ENCODE measurements around the gene DIP2A.
A peak's percentile ranks its signal among the peaks of the same experiment; 100 is the strongest.
"Not testable (repeated sequence)": the region's sequence is repeated elsewhere in the genome, so short reads cannot be mapped to it uniquely, and the experiment has no call there.

Gene DIP2A

DNA sequence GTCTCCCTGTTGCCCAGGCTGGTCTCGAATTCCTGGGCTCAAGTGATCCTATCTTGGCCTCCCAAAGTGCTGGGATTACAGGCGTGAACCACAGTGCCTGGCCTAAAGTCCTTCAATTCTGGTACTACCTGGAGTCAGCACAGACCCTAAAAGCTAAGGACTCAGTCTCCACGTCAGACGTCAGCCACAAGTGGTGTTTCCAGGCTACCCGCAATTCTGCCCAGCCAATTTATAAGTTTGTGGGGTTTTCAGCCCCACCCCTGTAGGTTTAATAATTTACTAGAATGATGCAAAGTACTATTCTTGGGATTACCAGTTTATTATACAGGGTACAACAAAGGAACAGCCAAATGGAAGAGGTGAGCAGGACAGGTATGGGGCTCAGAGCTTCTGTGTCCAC is 10.6 kb upstream of the DIP2A start:
- no peak for DNase-seq (ENCODE audit: low read depth)

DNA sequence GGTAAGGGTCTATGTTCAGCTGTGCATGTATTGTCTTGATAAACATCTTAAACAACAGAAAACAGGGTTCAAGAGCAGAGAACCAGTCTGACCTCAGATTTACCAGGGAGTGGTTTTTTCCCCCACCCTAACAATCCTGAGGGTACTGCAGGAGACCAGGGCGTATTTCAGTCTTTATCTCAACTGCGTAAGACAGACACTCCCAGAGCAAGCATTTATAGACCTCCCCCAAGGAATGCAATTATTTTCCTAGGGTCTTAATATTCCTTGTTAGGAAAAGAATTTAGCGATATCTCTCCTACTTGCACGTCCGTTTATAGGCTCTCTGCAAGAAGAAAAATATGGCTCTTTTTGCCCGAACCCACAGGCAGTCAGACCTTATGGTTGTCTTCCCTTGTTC is 9.8 kb upstream of the DIP2A start:
- DNase-seq (ENCODE audit: low read depth) = not testable (repeated sequence)

DNA sequence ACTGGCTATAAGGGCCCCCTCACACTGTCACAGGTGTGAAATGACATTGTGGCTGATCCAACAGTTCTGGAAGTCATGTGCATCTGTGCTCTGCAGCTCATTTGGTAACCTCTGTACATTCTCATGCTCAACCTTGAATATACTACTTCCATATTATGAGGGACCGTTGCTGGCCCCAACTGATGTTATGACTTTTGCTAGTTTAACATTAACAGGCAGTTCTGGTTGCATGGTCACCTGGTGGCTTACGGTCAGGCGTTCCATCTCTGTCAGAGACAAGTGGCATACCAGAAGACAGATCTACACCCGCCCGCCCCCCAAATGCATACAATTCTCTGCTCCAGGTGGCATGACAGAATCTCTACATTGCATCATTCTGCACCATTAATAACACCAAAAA is 6.0 kb upstream of the DIP2A start:
- no peak for DNase-seq (ENCODE audit: low read depth)

DNA sequence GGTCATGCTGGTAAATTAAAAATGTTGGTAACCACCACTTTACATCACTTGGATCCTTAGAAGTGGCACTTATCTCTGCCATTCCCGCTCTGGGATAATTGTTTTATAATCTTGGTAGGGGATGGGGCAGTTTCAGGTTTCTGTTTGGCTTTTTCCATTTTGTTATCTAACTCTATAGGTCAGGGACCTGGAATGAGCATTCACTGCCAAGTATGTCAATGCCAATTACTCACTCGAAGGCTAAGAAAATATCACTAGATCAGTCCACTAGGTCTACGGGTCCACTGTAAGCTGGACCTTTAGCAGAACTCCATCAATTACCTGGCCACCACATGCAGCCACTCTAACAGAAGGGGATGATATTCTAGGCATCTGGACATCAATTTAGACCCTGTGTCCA is 4.5 kb upstream of the DIP2A start:
- DNase-seq (ENCODE audit: low read depth) = no peak

DNA sequence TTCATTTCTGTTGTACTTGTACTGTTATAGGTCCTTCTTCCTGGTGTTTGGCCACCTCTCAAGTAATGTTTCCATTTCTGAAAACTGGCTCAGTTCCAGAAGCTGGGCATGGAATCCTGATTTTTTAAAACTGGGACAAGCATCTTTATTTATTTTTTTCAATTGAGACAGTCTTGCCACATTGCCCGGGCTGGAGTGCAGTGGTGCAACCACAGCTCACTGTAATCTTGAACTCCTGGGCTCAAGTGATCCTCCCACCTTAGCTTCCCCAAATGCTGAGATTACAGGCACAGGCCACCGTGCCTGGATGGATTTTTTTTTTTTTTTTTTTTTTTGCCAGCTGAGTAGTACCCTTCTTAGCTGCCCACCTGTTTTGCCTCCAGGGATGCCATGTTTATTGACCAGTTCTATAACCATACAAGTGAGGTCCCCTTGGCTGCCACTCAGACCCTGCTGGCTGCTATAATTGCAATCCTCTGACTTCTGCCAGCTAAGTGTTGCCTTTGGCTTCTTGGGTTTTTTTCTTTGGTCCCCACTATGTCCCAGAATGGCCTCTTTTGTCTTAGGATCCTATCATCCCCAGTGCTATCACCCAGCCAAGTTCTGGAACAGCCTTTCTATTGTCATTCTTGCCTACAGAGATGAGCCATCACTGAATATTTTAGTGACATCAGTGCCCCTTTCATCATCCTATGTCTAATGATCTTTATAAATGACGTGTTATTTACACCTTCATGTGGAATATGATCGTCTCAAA is 3.9 kb upstream of the DIP2A start:
- DNase-seq (ENCODE audit: low read depth) = no peak

DNA sequence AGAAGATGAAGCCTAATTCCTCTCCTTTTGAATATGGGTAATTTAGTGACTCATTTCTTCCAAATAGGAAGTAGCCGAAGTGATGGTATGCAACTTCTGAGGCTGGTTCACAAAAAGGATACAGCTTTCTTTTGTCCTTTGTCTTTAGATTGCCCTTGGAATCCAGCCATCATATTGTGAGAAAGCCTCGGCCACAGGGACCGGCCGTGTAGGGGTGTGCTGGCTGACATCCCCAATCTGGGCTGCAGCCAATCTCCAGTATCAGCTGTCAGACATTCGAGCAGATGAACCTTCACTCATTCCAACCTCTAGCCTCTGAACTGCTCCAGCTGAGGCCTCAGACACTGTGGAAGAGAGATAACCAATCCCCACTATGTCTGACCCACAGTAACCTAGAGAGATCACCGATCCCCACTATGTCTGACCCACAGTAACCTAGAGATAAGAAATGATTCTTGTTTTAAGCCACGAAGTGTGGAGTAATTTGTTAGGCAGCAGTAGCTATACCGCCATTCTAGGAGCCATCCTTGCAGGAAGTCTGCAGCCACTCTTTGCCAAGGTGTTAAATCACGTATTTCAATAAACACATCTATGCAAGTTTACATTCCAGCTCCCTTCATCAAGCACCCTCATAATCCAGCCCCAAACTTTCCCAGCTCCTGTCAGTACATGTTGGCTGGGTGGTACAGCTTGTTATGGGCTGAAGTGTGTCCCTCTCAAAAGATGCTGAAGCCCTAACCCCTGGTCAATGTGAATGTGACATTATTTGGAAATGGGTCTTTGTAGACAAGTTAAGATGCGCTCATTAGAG is 2.9 kb upstream of the DIP2A start:
- no peak for DNase-seq (ENCODE audit: low read depth)

DNA sequence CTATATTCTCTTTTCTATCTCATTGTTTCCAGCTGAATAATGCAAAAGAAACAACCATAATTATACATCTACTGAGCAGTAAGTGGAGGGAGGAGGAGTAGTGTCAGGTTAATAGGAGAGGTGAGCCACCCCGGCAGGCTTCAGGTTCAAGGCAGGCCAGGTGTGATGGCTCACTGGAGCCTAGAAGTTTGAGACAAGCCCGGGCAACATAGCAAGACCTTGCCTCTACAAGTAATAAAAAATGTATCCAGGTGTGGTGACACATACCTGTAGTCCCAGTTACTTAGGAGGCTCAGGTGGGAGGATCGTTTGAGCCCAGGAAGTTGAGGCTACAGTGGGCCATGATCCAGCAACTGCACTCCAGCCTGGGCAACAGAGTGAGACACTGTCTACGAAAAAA is 1.9 kb upstream of the DIP2A start:
- DNase-seq (ENCODE audit: low read depth) = no peak

DNA sequence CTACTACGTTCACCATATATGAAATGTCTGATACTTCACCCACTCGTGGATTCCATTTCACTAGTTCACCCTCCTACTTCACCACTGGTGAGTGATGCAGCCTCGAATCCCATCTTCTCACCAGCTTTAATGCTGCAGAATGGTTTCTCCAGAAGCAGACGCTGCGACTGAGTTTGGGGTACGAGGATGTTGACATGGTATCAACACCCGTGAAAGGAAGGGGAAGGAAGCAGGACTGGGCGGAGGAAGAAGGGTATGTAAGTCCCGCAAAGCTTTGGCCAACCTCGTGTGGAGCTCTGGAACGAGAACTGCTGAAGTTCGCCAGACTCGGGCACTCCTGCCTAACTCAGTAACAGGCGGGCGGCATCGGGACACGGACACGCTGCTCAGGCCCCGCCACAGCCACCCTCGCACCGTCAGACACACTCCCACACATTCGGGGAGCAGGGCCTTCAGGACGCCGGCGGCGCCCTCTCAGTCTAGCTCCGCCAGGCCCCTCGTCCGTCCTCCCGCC is 833 bp upstream of the DIP2A start:
- DNase-seq (ENCODE audit: low read depth) = no peak

DNA sequence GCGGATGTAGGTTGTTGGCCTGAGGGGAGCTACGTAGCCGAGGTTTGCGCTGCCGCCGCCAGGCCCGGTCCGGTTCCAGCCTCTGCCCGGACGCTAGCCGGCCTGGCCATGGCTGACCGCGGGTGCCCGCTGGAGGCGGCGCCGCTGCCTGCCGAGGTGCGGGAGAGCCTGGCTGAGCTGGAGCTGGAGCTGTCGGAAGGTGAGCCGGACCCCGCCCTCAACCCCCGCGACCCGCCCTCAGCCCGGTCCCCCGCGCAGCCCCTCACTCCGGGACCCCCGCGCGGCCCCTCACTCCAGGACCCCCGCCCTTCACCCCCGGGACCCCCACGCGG is 299 bp downstream of the DIP2A start:
- no peak for DNase-seq (ENCODE audit: low read depth)

DNA sequence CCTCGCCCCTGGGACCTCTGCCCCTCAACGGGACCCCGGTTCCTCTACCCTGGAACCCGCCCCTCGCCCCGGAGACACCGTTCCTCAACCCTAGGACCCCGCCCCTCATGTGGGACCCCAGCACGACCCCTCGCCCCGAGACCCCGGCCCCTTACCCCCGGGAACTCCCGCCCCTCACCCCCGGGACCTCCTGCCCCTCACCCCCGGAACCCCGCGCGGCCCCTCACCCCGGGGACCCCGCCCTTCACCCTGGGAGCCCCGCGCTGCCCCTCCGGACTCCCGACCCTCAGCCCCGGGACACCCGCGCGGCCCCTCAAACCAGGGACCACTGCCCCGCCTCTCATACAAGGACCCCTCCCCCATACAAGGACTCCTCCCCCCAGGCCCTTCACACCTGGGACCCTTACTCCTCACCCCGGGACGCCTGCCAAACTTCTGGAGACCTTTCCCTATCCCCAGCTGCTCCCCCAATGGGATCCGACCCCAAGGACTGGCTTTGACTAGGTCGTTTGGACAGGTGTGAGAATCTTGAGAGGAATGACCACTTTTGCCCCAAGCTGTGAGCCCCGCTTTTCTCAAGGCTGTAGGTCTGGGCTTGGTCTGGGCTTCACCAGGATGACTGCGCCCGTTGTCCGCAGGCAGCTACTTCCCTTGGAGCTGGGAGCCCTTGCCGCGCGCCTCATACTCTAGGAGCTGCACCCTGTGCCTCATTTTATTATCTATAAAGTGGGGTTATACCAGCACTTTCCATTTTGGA is 843 bp downstream of the DIP2A start:
- DNase-seq (ENCODE audit: low read depth) = peak; percentile 4

DNA sequence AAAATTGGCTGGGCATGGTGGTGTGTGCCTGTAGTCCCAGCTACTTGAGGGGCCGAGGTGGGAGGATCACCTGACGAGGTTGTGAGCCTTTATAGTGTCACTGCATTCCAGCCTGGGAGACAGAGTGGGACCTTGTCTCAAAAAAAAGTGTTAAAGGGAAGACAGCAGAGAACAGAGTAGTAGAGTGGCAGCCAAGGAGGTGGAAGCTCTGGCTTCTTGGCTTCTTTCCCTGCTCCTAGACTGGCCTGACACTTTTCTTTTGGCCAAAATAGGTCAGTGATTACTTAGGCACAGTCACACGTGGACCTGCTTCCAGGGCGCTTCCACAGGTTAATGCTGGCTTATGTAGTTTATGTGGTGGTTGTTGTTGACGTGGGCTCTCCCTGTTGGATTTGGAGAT is 3.2 kb downstream of the DIP2A start:
- DNase-seq (ENCODE audit: low read depth) = no peak

DNA sequence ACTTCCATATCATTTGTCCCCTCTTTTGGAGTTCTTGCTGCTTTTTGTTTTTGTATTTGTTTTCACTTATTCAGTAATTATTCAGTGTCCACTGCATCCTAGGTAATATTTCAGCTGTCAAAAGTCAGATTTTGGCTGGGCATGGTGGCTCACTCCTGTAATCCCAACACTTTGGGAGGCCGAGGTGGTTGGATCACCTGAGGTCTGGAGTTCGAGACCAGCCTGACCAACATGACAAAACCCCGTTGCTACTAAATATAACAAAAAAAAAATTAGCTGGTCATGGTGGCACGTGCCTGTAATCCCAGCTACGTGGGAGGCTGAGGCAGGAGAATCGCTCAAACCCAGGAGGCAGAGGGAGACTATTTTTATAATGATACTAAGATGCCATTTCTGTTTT is 6.5 kb downstream of the DIP2A start:
- not testable (repeated sequence) for DNase-seq (ENCODE audit: low read depth)

DNA sequence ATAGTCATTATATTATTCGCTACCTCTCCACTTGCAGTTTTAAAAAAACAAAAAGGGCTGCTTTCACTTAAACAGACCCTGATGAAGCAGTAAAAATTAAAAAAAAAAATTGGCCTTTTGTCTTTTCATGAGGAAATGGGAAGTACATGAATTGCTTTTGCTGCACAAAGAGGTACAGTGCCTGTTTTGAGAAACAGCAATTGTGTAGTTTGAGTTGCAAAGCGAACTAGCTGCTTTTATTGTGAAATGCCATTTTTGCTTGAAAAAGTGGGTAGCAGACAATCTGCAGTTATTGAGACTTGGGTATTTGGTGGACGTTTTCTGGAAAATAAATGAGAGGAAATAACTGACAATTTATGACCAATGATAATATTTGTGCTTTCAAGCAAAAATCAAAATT is 7.0 kb downstream of the DIP2A start:
- DNase-seq (ENCODE audit: low read depth) = no peak

DNA sequence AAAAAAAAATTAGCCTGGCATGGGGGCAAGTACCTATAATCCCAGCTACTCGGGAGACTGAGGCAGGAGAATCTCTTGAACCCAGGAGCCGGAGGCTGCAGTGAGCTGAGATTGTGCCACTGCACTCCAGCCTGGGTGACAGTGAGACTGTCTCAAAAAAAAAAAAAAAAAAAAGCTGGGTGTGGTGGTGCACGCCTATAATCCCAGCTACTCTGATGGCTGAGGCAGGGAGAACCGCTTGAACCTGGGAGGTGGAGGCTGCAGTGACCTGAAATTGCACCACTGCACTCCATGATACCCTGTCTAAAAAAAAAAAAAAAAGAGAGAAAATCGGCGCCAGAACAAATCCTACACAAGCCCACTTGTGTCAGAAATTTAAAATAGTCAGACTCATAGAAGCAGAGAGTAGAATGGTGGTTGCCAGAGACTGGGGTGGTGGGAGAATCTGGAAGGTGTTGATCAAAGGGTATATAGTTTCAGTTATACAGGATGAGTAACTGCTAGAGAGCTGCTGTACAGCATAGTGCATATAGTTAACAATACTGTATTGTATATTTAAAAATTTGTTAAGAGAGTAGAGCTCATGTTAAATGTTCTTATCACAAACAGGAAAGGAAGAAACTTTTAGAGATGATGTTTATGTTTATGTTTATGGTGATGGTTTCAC is 9.6 kb downstream of the DIP2A start:
- DNase-seq (ENCODE audit: low read depth) = no peak

DNA sequence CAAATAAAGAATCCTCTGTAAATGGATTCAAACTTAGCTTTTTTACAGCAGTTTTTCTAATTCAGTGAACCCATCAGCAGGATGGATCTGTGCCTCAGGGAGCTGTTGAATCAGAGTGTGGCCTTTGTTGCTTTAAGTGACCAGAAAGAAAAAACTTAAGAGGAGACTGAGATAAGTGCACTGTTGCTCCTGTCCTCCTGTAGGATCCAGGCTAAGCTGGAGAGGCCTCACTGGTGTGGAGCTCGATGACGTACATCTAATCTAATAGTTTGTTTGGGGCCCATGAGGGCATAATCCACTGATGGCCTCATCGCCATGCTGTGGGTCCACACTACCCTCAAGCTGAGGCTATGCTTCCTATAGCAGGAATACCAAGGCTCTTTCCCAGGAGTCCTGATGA is 10.6 kb downstream of the DIP2A start:
- no peak for DNase-seq (ENCODE audit: low read depth)

DNA sequence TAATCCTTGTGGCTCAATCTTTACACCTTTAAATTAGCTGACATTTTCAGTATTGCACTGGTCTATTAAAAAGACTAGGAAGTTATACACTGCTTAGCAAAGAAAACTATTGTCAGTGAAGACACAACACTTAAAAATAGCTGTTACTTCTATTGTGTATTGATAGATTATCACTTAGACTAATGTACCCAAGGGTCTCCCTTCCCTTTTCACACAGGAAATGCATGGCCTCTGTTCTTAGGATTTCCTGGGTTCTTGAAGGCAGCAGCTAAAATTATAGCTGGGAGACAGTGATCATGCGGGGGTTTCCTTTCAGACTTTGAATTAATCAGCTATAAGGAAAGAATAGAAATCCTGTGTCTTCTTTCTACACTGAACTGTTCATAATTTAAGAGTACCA is 12.8 kb downstream of the DIP2A start:
- DNase-seq (ENCODE audit: low read depth) = no peak

DNA sequence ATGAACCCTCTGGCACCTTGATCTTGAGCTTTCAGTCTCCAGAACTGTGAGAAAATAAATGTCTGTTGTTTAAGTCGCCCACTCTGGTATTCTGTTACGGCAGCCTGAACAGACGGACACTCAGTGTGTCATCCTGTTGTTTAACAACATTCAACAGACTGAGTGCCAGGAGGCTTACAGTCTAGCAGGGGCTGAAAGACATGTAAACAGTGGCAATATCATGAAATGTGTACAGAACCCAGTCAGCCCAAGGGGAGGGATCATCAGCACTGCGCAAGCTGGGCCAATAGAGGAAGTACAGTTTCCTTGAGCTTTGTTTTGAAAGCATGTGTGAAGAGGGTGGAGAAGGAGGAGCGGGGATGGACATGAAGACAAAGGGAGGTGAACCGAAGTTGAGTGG is 13.6 kb downstream of the DIP2A start:
- no peak for DNase-seq (ENCODE audit: low read depth)

DNA sequence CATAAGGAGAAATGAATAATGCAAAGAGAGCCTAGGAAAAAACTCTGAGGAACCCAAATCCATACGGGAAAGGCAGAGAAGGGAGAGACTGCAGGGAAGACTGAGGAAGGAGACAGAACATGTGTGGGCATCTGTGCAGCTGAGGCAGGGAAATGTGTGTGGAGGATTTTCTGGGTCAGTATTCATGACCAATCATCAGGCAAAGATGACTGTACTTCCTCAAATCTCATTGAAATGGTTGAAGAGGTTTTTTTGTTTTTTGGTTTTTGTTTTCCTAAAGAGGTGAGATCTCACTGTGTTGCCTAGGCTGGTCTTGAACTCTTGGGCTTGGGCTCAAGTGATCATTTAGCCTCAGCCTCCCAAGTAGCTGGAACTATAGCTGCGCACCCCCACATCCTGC is 15.7 kb downstream of the DIP2A start:
- no peak for DNase-seq (ENCODE audit: low read depth)

DNA sequence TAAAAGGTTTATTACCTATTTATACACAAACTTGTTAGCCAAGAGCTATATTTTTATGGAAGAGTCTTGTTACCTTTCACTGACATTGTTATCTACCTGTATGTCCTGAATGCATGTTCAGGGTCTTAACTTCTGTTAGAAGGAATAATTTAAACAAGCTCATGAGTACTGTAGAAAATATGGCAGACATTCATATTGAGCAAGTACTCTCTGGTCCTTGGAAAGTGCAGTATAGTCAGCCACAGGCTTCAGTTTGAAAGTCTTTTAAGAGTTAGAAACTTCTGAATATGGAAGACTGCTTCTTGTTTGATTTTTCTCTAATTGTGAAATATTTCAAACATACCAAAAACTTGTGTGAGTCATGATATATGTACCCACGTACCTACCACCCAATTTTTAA is 16.6 kb downstream of the DIP2A start:
- DNase-seq (ENCODE audit: low read depth) = no peak

DNA sequence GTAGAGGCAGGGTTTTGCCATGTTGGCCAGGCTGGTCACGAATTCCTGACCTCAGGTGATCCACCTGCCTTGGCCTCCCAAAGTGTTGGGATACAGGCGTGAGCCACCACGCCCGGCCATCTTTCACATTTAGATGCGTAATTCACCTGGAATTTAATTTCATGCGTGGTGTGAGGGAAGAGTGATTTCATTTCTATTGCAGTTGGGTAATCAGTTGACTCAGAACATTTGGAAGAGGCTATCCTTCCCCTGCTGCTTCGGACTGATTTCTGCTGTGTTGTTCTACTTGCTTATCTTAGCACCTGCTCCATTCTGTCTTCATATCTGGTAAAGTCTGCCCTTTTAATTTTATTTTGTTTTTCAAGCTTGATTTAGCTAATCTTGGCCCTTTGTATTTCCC is 19.1 kb downstream of the DIP2A start:
- no peak for DNase-seq (ENCODE audit: low read depth)

DNA sequence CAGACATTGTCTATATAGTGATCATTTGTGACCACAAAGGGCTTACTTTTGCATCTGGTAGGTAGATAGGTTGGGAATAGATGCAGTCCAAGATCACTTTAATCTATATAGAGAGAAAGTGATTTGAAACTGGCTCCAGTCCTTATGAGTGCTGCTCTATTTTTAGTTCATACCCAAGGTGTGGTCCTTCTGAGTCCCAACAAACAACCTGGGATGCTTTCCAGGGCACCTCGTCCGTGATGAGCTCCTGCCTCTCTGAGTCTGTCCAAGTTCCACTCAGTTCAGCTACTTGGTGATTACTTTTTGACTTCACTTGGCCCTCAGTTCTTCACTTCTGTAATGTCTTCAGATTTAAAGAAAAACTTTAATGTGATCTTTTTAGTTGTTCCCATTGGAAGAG is 20.2 kb downstream of the DIP2A start:
- no peak for DNase-seq (ENCODE audit: low read depth)

DNA sequence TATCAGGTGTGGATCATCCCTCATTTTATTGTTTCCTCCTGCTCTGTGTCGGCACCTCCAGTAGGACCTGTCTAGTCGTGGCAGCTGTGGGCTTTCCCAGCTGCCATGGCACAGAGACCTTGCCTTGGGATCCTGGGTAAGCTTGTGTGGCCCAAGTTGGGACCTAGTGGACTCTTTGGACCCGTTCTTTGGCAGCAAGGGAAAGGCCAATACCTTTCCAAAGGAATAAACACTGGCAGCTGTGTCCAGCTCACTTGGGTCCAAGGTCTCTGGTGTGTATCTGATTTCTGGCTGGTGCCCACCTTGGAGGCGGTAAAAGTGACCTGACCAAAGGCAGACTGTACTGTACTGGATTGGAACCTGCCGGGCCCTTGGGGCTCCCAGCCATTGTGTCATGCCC is 21.8 kb downstream of the DIP2A start:
- DNase-seq (ENCODE audit: low read depth) = no peak
